ENCODE results near the gene ROCK2. TPM values are rescaled to one million over a fixed set of nuclear protein-coding genes. Genes with fewer than 3 reads are reported as not detected.
A peak's percentile ranks its signal among the peaks of the same experiment; 100 is the strongest.

The ROCK2 gene
- total and polyA plus RNA-seq, 2 of the 13 experiments (the other 11 are each of a cell fraction or from before 2014, with no cell fraction given): 38.1 to 119 TPM

DNA sequence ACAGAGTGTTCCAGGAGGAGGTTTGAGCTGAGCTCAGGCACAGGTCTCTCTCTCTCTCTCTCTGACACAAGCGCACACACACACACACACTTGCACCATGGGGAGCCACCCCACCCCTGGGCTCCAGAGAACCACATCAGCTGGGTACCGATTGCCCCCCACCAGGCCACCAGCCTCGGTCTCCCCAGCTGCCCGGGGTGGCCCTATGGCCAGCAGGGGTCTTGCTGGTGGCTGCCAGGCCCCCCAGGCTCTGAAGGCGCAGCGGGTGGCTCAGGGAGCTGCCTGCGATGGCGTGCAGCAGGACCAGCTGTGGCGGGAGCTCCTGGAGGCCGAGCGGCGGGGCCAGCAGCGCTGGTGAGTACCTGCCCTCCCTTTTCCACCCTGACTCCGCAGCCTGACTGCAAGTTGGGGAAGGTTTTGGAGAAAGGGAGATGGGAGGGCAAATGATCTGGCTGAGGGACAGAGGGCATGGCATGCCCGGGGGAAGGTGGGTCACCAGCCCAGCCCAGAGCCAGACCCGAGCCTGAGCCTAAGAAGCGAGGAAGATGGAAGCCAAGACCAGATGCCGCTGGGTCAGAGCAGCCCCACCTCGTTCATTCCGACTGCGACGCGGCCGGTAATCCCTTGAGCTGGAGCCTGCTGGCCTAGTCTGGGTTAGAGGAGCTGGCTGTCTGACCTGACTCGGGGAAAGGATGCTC, 211.0 kb downstream of the ROCK2 start (continued):
- TF ChIP-seq, protein P1, sequence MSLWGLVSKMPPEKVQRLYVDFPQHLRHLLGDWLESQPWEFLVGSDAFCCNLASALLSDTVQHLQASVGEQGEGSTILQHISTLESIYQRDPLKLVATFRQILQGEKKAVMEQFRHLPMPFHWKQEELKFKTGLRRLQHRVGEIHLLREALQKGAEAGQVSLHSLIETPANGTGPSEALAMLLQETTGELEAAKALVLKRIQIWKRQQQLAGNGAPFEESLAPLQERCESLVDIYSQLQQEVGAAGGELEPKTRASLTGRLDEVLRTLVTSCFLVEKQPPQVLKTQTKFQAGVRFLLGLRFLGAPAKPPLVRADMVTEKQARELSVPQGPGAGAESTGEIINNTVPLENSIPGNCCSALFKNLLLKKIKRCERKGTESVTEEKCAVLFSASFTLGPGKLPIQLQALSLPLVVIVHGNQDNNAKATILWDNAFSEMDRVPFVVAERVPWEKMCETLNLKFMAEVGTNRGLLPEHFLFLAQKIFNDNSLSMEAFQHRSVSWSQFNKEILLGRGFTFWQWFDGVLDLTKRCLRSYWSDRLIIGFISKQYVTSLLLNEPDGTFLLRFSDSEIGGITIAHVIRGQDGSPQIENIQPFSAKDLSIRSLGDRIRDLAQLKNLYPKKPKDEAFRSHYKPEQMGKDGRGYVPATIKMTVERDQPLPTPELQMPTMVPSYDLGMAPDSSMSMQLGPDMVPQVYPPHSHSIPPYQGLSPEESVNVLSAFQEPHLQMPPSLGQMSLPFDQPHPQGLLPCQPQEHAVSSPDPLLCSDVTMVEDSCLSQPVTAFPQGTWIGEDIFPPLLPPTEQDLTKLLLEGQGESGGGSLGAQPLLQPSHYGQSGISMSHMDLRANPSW (CRISPR knock-in tag; IDR thresholded peaks at IDR 0.05; ENCODE audit: borderline replicate concordance): no peak
- TF ChIP-seq SIX1 (CRISPR knock-in tag; IDR thresholded peaks at IDR 0.05; ENCODE audit: borderline replicate concordance) (no peak), HOXA5 (CRISPR knock-in tag; IDR thresholded peaks at IDR 0.05) (no peak), ZFP37 (CRISPR knock-in tag; IDR thresholded peaks at IDR 0.05; ENCODE audit: borderline replicate concordance) (no peak), RBM22 (optimal IDR thresholded peaks at IDR 0.05; ENCODE audit: low read length) (no peak), ZBTB38 (CRISPR knock-in tag; IDR thresholded peaks at IDR 0.05) (peak; percentile 41), AHR (CRISPR knock-in tag; IDR thresholded peaks at IDR 0.05) (no peak), ZSCAN9 (CRISPR knock-in tag; IDR thresholded peaks at IDR 0.05; ENCODE audit: borderline replicate concordance) (no peak; the same call in 1 of the 2 replicates), GTF3A (CRISPR knock-in tag; conservative IDR thresholded peaks at IDR 0.05) (no peak), MEF2D (CRISPR knock-in tag; IDR thresholded peaks at IDR 0.05) (no peak), ZNF326 (CRISPR knock-in tag; IDR thresholded peaks at IDR 0.05; ENCODE audit: borderline replicate concordance) (0 out of 2 replicates have a peak, but pooled peaks have one; percentile 21), SMYD3 (CRISPR knock-in tag; IDR thresholded peaks at IDR 0.05) (no peak), STAG1 (CRISPR knock-in tag; IDR thresholded peaks at IDR 0.05) (no peak), IKZF4 (CRISPR knock-in tag; IDR thresholded peaks at IDR 0.05; ENCODE audit: borderline replicate concordance, low read depth, not compliant biosample characterization) (no peak), SNAPC2 (CRISPR knock-in tag; IDR thresholded peaks at IDR 0.05) (no peak), SAFB2 (CRISPR knock-in tag; IDR thresholded peaks at IDR 0.05; ENCODE audit: borderline replicate concordance, low read depth) (no peak)
- TF ChIP-seq, protein P2, sequence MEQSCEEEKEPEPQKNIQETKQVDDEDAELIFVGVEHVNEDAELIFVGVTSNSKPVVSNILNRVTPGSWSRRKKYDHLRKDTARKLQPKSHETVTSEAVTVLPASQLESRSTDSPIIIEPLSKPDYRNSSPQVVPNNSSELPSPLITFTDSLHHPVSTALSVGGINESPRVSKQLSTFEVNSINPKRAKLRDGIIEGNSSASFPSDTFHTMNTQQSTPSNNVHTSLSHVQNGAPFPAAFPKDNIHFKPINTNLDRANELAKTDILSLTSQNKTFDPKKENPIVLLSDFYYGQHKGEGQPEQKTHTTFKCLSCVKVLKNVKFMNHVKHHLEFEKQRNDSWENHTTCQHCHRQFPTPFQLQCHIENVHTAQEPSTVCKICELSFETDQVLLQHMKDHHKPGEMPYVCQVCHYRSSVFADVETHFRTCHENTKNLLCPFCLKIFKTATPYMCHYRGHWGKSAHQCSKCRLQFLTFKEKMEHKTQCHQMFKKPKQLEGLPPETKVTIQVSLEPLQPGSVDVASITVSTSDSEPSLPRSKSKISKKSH (CRISPR knock-in tag; IDR thresholded peaks at IDR 0.05; ENCODE audit: borderline replicate concordance): peak; percentile 74; the same call in 1 of the 2 replicates
- TF ChIP-seq, protein P3, sequence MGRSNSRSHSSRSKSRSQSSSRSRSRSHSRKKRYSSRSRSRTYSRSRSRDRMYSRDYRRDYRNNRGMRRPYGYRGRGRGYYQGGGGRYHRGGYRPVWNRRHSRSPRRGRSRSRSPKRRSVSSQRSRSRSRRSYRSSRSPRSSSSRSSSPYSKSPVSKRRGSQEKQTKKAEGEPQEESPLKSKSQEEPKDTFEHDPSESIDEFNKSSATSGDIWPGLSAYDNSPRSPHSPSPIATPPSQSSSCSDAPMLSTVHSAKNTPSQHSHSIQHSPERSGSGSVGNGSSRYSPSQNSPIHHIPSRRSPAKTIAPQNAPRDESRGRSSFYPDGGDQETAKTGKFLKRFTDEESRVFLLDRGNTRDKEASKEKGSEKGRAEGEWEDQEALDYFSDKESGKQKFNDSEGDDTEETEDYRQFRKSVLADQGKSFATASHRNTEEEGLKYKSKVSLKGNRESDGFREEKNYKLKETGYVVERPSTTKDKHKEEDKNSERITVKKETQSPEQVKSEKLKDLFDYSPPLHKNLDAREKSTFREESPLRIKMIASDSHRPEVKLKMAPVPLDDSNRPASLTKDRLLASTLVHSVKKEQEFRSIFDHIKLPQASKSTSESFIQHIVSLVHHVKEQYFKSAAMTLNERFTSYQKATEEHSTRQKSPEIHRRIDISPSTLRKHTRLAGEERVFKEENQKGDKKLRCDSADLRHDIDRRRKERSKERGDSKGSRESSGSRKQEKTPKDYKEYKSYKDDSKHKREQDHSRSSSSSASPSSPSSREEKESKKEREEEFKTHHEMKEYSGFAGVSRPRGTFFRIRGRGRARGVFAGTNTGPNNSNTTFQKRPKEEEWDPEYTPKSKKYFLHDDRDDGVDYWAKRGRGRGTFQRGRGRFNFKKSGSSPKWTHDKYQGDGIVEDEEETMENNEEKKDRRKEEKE (IDR thresholded peaks at IDR 0.05): no peak
- TF ChIP-seq, protein P4, sequence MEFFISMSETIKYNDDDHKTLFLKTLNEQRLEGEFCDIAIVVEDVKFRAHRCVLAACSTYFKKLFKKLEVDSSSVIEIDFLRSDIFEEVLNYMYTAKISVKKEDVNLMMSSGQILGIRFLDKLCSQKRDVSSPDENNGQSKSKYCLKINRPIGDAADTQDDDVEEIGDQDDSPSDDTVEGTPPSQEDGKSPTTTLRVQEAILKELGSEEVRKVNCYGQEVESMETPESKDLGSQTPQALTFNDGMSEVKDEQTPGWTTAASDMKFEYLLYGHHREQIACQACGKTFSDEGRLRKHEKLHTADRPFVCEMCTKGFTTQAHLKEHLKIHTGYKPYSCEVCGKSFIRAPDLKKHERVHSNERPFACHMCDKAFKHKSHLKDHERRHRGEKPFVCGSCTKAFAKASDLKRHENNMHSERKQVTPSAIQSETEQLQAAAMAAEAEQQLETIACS (CRISPR knock-in tag; IDR thresholded peaks at IDR 0.05): no peak
- TF ChIP-seq, protein P5, sequence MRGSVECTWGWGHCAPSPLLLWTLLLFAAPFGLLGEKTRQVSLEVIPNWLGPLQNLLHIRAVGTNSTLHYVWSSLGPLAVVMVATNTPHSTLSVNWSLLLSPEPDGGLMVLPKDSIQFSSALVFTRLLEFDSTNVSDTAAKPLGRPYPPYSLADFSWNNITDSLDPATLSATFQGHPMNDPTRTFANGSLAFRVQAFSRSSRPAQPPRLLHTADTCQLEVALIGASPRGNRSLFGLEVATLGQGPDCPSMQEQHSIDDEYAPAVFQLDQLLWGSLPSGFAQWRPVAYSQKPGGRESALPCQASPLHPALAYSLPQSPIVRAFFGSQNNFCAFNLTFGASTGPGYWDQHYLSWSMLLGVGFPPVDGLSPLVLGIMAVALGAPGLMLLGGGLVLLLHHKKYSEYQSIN (CRISPR knock-in tag; IDR thresholded peaks at IDR 0.05; ENCODE audit: borderline replicate concordance): no peak

Measured in HepG2 (cell line).